ENCODE results near the gene RPL22L1.

RPL22L1 gene

GRCh38 chr3:170840291-170840859, 29.6 kb downstream of the RPL22L1 start:
- ATAC-seq (ENCODE audit: low read depth) (no peak), DNase-seq (ENCODE audit: low spot score) (no peak)
- Histone ChIP-seq H3K9me3 (ENCODE audit: severe bottlenecking) (no peaks in the 10 kb centered on the region), H3K27ac (ENCODE audit: poor library complexity, severe bottlenecking) (no peak overlapping the region), H3K4me1 (ENCODE audit: insufficient read depth, poor library complexity, severe bottlenecking) (no peaks in the 10 kb centered on the region), H3K4me3 (ENCODE audit: severe bottlenecking) (no peak overlapping the region), H3K36me3 (ENCODE audit: low read depth) (no peaks in the 10 kb centered on the region), H3K27me3 (ENCODE audit: insufficient read depth, poor library complexity, severe bottlenecking) (peaks cover 4% of the 10 kb centered on the region)
- TF ChIP-seq, protein P1, sequence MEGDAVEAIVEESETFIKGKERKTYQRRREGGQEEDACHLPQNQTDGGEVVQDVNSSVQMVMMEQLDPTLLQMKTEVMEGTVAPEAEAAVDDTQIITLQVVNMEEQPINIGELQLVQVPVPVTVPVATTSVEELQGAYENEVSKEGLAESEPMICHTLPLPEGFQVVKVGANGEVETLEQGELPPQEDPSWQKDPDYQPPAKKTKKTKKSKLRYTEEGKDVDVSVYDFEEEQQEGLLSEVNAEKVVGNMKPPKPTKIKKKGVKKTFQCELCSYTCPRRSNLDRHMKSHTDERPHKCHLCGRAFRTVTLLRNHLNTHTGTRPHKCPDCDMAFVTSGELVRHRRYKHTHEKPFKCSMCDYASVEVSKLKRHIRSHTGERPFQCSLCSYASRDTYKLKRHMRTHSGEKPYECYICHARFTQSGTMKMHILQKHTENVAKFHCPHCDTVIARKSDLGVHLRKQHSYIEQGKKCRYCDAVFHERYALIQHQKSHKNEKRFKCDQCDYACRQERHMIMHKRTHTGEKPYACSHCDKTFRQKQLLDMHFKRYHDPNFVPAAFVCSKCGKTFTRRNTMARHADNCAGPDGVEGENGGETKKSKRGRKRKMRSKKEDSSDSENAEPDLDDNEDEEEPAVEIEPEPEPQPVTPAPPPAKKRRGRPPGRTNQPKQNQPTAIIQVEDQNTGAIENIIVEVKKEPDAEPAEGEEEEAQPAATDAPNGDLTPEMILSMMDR (IDR thresholded peaks at IDR 0.05; ENCODE audit: poor library complexity, severe bottlenecking) = no peak

DNA sequence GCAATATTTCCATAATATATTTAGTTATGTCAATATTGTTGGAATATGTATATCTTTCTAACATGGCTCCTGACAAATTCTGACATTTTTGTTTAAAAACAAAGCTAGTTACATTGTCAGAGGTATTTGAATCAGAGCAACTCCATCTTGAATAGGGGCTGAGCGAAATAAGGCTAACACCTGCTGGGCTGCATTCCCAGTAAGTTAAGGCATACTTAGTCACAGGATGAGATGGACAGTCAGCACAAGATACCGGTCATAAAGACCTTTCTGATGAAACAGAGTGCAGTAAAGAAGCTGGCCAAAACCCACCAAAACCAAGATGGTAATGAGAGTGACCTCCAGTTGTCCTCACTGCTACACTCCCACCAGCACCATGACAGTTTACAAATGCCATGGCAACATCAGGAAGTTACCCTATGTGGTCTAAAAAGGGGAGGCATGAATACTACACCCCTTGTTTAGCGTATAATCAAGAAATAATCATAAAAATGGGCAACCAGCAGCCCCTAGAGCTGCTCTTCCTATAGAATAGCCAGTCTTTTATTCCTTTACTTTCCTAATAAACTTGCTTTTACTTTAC, 30.4 kb downstream of the RPL22L1 start:
- H3K9me3 ChIP-seq (ENCODE audit: severe bottlenecking) = no peaks in the 10 kb centered on the region
- H3K4me3 ChIP-seq (ENCODE audit: severe bottlenecking) = no peak overlapping the region
- peaks cover 4% of the 10 kb centered on the region for H3K27me3 ChIP-seq (ENCODE audit: insufficient read depth, poor library complexity, severe bottlenecking)
- H3K36me3 ChIP-seq (ENCODE audit: low read depth) = no peaks in the 10 kb centered on the region
- H3K4me1 ChIP-seq (ENCODE audit: insufficient read depth, poor library complexity, severe bottlenecking) = no peaks in the 10 kb centered on the region
- DNase-seq (ENCODE audit: low spot score) (no peak), ATAC-seq (ENCODE audit: low read depth) (no peak)
- no peak overlapping the region for H3K27ac ChIP-seq (ENCODE audit: poor library complexity, severe bottlenecking)
- TF ChIP-seq, protein P1 (IDR thresholded peaks at IDR 0.05; ENCODE audit: poor library complexity, severe bottlenecking) = no peak

DNA sequence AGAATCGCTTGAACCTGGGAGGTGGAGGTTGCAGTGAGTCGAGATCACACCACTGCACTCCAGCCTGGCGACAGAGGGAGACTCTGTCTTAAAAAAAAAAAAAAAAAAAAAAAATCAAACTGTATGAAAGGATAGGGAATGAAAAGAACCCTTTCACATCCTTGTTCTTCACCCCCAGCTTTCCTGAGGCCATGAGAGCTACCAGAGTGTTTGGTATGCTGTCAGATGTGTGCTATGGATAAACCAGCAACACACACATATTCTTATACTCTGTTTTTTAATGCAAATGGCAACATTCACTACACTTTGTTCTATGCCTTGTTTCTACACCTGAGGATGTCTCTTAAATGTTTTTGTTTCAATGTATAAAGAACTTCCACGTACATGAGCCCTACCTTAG, 33.5 kb downstream of the RPL22L1 start:
- ATAC-seq (ENCODE audit: low read depth) = no peak
- Histone ChIP-seq H3K27ac (ENCODE audit: poor library complexity, severe bottlenecking) (no peak overlapping the region), H3K9me3 (ENCODE audit: severe bottlenecking) (no peaks in the 10 kb centered on the region), H3K4me3 (ENCODE audit: severe bottlenecking) (no peak overlapping the region), H3K36me3 (ENCODE audit: low read depth) (no peaks in the 10 kb centered on the region), H3K4me1 (ENCODE audit: insufficient read depth, poor library complexity, severe bottlenecking) (no peaks in the 10 kb centered on the region), H3K27me3 (ENCODE audit: insufficient read depth, poor library complexity, severe bottlenecking) (peaks cover 4% of the 10 kb centered on the region)
- no peak for DNase-seq (ENCODE audit: low spot score)
- TF ChIP-seq, protein P1 (IDR thresholded peaks at IDR 0.05; ENCODE audit: poor library complexity, severe bottlenecking) = no peak

DNA sequence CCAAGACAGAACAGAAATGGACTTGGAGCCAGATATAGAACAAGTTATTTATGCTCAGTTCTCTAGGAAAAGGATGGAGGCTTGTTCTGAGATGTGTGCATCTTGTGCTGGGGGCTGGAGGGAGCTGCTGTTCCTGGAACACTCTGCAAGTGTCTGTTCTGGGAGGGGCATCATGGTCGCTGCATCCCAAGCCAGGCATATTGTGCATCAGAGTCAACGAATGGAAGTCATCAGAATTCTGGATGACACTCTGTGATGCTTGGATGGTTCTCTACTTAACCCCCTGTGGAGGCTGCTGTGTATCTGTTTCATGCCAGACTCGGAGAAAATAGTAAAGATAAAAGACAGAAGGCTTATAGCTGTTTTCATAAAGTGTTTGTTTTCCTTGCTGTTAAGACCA, 34.7 kb downstream of the RPL22L1 start:
- H3K9me3 ChIP-seq (ENCODE audit: severe bottlenecking) = no peaks in the 10 kb centered on the region
- ATAC-seq (ENCODE audit: low read depth) (no peak), DNase-seq (ENCODE audit: low spot score) (no peak)
- H3K27me3 ChIP-seq (ENCODE audit: insufficient read depth, poor library complexity, severe bottlenecking) = peaks cover 4% of the 10 kb centered on the region
- TF ChIP-seq, protein P1 (IDR thresholded peaks at IDR 0.05; ENCODE audit: poor library complexity, severe bottlenecking) = no peak
- no peak overlapping the region for H3K27ac ChIP-seq (ENCODE audit: poor library complexity, severe bottlenecking)
- H3K4me3 ChIP-seq (ENCODE audit: severe bottlenecking) = no peak overlapping the region
- no peaks in the 10 kb centered on the region for H3K4me1 ChIP-seq (ENCODE audit: insufficient read depth, poor library complexity, severe bottlenecking)
- H3K36me3 ChIP-seq (ENCODE audit: low read depth) = no peaks in the 10 kb centered on the region

GRCh38 chr3:170830580-170830979, 39.4 kb downstream of the RPL22L1 start:
- ATAC-seq (ENCODE audit: low read depth) = no peak
- TF ChIP-seq, protein P1 (IDR thresholded peaks at IDR 0.05; ENCODE audit: poor library complexity, severe bottlenecking) = no peak
- Histone ChIP-seq H3K27me3 (ENCODE audit: insufficient read depth, poor library complexity, severe bottlenecking) (peaks cover 4% of the 10 kb centered on the region), H3K36me3 (ENCODE audit: low read depth) (no peaks in the 10 kb centered on the region), H3K9me3 (ENCODE audit: severe bottlenecking) (no peaks in the 10 kb centered on the region), H3K4me1 (ENCODE audit: insufficient read depth, poor library complexity, severe bottlenecking) (no peaks in the 10 kb centered on the region), H3K4me3 (ENCODE audit: severe bottlenecking) (no peak overlapping the region), H3K27ac (ENCODE audit: poor library complexity, severe bottlenecking) (no peak overlapping the region)
- DNase-seq (ENCODE audit: low spot score) = no peak
